KMS-11 (cell line): ENCODE results near the gene GNAZ.

Experiments
- H2AFZ ChIP-seq: fragments of 200-600 bp; sonication (generic); 2 replicates; pipeline ENCODE4 v1.6.1; 2016; ENCODE audit warnings: antibody characterized with exemption, mixed run types, low read depth
- H3K27ac ChIP-seq: fragments of 200-600 bp; sonication (generic); 2 replicates; pipeline ENCODE4 v1.6.1; 2016; ENCODE audit warnings: mild to moderate bottlenecking, mixed run types
- H3K27me3 ChIP-seq: fragments of 200-600 bp; sonication (generic); 2 replicates; pipeline ENCODE4 v1.6.1; 2017; ENCODE audit warnings: mild to moderate bottlenecking, low read depth, mixed run types, moderate library complexity; ENCODE audit not compliant: insufficient read depth
- H3K36me3 ChIP-seq: fragments of 200-600 bp; sonication (generic); 2 replicates; pipeline ENCODE4 v1.6.1; 2017; ENCODE audit warnings: mild to moderate bottlenecking, mixed run types; ENCODE audit not compliant: insufficient read depth
- H3K4me1 ChIP-seq: fragments of 200-600 bp; sonication (generic); 2 replicates; pipeline ENCODE4 v1.6.1; 2016; ENCODE audit warnings: mild to moderate bottlenecking, low read depth, mixed run types; ENCODE audit not compliant: poor library complexity, severe bottlenecking
- H3K4me2 ChIP-seq: fragments of 200-600 bp; sonication (generic); 2 replicates; pipeline ENCODE4 v1.7.0; 2016; ENCODE audit warnings: mild to moderate bottlenecking, mixed run types
- H3K4me3 ChIP-seq: fragments of 200-600 bp; sonication (generic); IDR thresholded peaks from 2 replicates; pipeline ENCODE4 v1.6.1; 2017; ENCODE audit warnings: low read depth, low read length, mixed read lengths; ENCODE audit not compliant: insufficient read depth
- H3K79me2 ChIP-seq: fragments of 200-600 bp; sonication (generic); 2 replicates; pipeline ENCODE4 v1.6.1; 2016; ENCODE audit warnings: low read depth, mixed run types; ENCODE audit not compliant: insufficient read depth
- H3K9ac ChIP-seq: fragments of 200-600 bp; sonication (generic); 2 replicates; pipeline ENCODE4 v1.6.1; 2016; ENCODE audit warnings: mild to moderate bottlenecking, mixed run types
- H4K20me1 ChIP-seq: fragments of 200-600 bp; sonication (generic); 2 replicates; pipeline ENCODE4 v1.6.1; 2016; ENCODE audit warnings: mild to moderate bottlenecking, mixed run types; ENCODE audit not compliant: insufficient read depth
- CTCF ChIP-seq: fragments of 200-600 bp; sonication (generic); conservative IDR thresholded peaks from 2 replicates; pipeline ENCODE4 v1.6.1; 2017; ENCODE audit warnings: low read depth, mild to moderate bottlenecking, antibody characterized with exemption, low read length, moderate library complexity, mixed read lengths

Gene GNAZ

GRCh38 chr22:23157560-23158515 lies 87.5 kb downstream of the GNAZ start:
- H3K9ac ChIP-seq, result peak overlapping the region; percentile 70; the same call in 1 of the 2 replicates
- H2AFZ ChIP-seq, result no peak overlapping the region
- no peak for TF ChIP-seq CTCF
- no peaks in the 10 kb centered on the region; the same call in 1 of the 2 replicates for H3K79me2 ChIP-seq
- H3K4me1 ChIP-seq, result peaks cover 39% of the 10 kb centered on the region
- H3K27me3 ChIP-seq, result no peaks in the 10 kb centered on the region
- no peak overlapping the region for H3K4me3 ChIP-seq
- no peaks in the 10 kb centered on the region for H4K20me1 ChIP-seq
- peak overlapping the region; percentile 78 for H3K27ac ChIP-seq
- H3K4me2 ChIP-seq, result peak overlapping the region; percentile 87
- H3K36me3 ChIP-seq, result no peaks in the 10 kb centered on the region

- Histone ChIP-seq H3K27me3 (no peaks in the 10 kb centered on the region), H3K4me1 (peaks cover 39% of the 10 kb centered on the region), H3K9ac (peak overlapping the region; percentile 70; the same call in 1 of the 2 replicates), H3K4me3 (no peak overlapping the region), H4K20me1 (no peaks in the 10 kb centered on the region), H3K27ac (0 out of 2 replicates have a peak overlapping the region, but pooled peaks have one; percentile 78), H3K79me2 (no peaks in the 10 kb centered on the region; the same call in 1 of the 2 replicates), H2AFZ (no peak overlapping the region), H3K36me3 (no peaks in the 10 kb centered on the region), H3K4me2 (peak overlapping the region; percentile 87)
- TF ChIP-seq CTCF, result no peak
These were observed 88.4 kb downstream of the GNAZ start for GRCh38 chr22:23158516-23159290.

- no peaks in the 10 kb centered on the region; the same call in 1 of the 2 replicates for H3K79me2 ChIP-seq
- H3K36me3 ChIP-seq, result no peaks in the 10 kb centered on the region
- no peak overlapping the region for H3K27ac ChIP-seq
- H3K27me3 ChIP-seq, result no peaks in the 10 kb centered on the region
- H3K4me2 ChIP-seq, result no peak overlapping the region
- H3K9ac ChIP-seq, result no peak overlapping the region
- TF ChIP-seq CTCF, result no peak
- H4K20me1 ChIP-seq, result no peaks in the 10 kb centered on the region
- no peak overlapping the region for H3K4me3 ChIP-seq
- H3K4me1 ChIP-seq, result peaks cover 39% of the 10 kb centered on the region
- H2AFZ ChIP-seq, result no peak overlapping the region
These were observed 88.9 kb downstream of the GNAZ start for GRCh38 chr22:23159291-23159630.

- no peaks in the 10 kb centered on the region for H4K20me1 ChIP-seq
- no peaks in the 10 kb centered on the region for H3K27me3 ChIP-seq
- no peaks in the 10 kb centered on the region for H3K79me2 ChIP-seq
- no peaks in the 10 kb centered on the region for H3K36me3 ChIP-seq
- no peak overlapping the region for H3K27ac ChIP-seq
- no peak overlapping the region for H3K4me3 ChIP-seq
- H3K4me1 ChIP-seq, result peaks cover 24% of the 10 kb centered on the region
- H3K4me2 ChIP-seq, result no peak overlapping the region
- H3K9ac ChIP-seq, result no peak overlapping the region
- H2AFZ ChIP-seq, result no peak overlapping the region
- no peak for TF ChIP-seq CTCF
These were observed 90.7 kb downstream of the GNAZ start for GRCh38 chr22:23161029-23161428.
